HG03565 (cell line): ENCODE data around the gene MYBPHL.

Experiments
- ATAC-seq: cut with Tn5 transposase; IDR thresholded peaks from one replicate; pipeline ENCODE4 v1.9.1; 2021; ENCODE audit warnings: mild to moderate bottlenecking, moderate library complexity; ENCODE audit not compliant: unreplicated experiment

The MYBPHL gene

DNA sequence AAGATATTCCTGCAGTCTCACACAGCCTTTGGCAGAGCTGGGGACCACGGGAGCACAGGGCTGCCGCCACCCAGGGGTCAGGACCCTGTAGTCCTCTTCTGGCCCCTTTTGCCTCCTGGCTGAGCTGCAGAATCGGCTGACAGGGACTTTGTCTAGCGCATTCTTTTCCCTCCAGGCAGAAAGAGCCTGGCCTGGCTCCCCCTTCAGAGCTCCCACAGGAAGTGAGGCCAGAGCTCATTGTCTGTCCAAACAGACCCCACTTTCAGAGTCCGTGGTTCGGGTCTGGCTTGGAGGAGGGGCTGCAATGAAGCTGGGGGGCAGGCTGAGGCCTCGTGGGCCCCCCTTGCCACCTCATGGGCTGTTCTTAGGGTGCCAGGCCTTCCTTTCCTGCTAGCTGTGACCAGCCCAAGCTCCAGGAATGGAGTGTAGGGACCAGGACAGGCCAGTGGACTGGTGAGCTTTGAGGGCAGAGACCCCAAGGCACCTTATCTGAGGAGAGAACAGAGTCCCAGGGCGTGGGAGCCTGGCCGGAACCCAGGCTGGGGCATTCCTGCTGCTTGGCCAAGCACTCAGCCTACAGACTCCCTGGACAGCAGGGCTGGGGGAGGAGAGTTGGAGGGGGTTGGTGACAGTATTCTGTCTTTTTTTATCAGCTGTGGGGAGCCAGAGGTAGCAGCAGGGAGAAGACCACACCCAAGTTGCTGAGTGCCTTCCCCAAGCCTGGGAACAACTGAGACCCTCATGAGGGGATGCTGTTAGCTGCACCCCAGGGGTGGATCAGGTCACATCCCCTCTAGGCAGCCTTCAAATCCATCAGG lies 52.8 kb downstream of the MYBPHL start:
- no peak for ATAC-seq

DNA sequence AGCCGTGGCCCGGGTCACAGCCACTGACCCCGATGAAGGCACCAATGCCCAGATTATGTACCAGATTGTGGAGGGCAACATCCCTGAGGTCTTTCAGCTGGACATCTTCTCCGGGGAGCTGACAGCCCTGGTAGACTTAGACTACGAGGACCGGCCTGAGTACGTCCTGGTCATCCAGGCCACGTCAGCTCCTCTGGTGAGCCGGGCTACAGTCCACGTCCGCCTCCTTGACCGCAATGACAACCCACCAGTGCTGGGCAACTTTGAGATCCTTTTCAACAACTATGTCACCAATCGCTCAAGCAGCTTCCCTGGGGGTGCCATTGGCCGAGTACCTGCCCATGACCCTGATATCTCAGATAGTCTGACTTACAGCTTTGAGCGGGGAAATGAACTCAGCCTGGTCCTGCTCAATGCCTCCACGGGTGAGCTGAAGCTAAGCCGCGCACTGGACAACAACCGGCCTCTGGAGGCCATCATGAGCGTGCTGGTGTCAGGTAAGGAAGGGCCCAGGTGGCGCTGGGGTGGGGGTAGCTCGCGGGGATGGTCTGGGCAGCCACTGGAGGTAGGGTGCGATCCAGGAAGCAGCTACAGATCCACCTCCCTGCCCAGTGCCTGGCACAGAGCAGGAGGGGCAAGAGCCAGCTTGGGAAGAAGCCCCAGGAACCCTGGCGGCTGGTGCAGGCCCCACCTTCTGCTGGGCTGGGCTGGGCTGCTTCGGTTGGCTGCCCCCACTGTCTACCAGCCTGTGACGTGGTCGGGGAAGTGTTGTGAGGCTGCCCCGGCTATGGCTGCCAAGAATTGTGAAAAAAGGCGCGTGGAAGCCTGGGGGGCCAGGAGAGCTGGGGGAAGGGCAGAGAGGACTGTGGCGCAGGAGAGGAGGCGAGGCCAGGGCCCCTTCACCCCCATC lies 53.7 kb downstream of the MYBPHL start:
- no peak for ATAC-seq

DNA sequence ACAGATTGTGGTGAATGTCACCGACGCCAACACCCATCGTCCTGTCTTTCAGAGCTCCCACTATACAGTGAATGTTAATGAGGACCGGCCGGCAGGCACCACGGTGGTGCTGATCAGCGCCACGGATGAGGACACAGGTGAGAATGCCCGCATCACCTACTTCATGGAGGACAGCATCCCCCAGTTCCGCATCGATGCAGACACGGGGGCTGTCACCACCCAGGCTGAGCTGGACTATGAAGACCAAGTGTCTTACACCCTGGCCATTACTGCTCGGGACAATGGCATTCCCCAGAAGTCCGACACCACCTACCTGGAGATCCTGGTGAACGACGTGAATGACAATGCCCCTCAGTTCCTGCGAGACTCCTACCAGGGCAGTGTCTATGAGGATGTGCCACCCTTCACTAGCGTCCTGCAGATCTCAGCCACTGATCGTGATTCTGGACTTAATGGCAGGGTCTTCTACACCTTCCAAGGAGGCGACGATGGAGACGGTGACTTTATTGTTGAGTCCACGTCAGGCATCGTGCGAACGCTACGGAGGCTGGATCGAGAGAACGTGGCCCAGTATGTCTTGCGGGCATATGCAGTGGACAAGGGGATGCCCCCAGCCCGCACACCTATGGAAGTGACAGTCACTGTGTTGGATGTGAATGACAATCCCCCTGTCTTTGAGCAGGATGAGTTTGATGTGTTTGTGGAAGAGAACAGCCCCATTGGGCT lies 54.5 kb downstream of the MYBPHL start:
- ATAC-seq: no peak

DNA sequence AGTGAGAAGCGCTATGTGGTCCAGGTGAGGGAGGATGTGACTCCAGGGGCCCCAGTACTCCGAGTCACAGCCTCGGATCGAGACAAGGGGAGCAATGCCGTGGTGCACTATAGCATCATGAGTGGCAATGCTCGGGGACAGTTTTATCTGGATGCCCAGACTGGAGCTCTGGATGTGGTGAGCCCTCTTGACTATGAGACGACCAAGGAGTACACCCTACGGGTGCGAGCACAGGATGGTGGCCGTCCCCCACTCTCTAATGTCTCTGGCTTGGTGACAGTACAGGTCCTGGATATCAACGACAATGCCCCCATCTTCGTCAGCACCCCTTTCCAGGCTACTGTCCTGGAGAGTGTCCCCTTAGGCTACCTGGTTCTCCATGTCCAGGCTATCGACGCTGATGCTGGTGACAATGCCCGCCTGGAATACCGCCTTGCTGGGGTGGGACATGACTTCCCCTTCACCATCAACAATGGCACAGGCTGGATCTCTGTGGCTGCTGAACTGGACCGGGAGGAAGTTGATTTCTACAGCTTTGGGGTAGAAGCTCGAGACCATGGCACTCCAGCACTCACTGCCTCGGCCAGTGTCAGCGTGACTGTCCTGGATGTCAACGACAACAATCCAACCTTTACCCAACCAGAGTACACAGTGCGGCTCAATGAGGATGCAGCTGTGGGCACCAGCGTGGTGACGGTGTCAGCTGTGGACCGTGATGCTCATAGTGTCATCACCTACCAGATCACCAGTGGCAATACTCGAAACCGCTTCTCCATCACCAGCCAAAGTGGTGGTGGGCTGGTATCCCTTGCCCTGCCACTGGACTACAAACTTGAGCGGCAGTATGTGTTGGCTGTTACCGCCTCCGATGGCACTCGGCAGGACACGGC lies 55.3 kb downstream of the MYBPHL start:
- no peak for ATAC-seq

GRCh38 chr1:109250454-109251276 lies 56.1 kb downstream of the MYBPHL start:
- no peak for ATAC-seq

DNA sequence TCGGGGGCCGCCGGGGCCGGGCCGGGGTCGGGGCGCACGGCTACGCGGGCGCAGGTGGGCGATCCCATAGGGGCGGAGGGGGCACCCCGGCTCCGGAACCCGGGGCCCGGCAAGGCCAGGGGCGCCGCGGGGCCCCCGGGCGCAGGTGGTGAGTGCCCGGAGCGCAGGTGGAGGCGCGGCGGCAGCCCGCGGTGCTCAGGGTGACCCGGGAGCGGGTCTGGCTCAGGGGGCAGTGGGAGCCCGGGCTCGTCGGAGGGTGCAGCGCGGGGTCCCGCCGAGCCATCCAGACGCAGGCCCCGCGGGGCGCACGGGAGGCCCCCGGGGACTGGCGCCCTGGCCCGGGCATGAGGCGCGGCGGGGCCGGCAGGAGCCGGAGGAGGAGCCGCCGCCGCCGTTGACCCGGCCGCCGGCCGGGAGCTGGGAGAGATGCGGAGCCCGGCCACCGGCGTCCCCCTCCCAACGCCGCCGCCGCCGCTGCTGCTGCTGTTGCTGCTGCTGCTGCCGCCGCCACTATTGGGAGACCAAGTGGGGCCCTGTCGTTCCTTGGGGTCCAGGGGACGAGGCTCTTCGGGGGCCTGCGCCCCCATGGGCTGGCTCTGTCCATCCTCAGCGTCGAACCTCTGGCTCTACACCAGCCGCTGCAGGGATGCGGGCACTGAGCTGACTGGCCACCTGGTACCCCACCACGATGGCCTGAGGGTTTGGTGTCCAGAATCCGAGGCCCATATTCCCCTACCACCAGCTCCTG lies 57.0 kb downstream of the MYBPHL start:
- no peak for ATAC-seq

DNA sequence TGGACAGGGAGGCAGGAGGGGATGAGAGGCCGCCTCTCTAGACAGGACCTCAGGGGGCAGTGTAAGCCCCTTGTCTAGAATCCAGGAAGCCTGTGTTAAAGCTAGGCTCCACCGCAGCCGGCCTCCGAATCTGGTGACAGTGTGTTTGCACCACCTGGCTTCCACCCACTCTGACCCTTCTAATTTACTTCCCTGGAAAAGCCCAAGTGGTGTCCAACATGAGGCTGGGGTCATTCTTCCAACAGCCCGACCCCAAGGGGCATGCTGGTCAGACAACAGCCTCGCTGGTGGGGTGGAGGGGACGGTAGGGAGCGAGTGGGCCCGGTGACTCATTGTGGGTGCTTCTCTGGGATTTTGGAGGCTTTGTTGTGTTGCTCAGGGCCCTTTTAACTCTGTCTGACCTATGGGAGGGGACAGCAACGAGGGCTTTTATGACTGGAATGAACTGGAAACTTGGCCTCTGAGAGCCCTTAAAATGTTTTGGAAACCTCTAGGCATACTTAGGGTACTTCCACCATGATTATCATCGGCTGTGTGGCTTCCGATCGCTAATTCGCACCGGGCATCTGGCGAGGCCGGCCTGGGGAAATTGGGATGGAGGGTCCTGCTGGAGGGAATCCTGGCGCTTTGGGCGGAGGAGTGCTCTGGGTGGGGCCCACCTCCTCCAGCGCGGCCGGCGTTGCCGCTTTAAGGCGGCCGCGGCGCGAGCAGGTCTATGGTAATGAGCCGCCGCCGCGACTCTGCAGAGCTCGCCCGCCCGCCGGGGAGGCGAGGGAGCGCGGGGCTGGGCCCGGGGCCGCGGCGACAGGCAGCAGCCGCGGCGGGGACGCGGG lies 57.8 kb downstream of the MYBPHL start, which contains the start of gene CELSR2:
TSS of gene CELSR2 (plus strand) at position 743 of the 833 bp plus-strand sequence. CDS start 541 bp downstream, outside the sequence.
- ATAC-seq: no peak

- no peak for ATAC-seq
Observed at GRCh38 chr1:109248444-109248796, 58.4 kb downstream of the MYBPHL start.

GRCh38 chr1:109247401-109248365 lies 59.1 kb downstream of the MYBPHL start:
- no peak for ATAC-seq

- ATAC-seq: no peak
Observed at GRCh38 chr1:109246141-109246551, 60.7 kb downstream of the MYBPHL start.

GRCh38 chr1:109243860-109244552 lies 62.8 kb downstream of the MYBPHL start:
- ATAC-seq: no peak

GRCh38 chr1:109243221-109243620 lies 63.6 kb downstream of the MYBPHL start:
- no peak for ATAC-seq

DNA sequence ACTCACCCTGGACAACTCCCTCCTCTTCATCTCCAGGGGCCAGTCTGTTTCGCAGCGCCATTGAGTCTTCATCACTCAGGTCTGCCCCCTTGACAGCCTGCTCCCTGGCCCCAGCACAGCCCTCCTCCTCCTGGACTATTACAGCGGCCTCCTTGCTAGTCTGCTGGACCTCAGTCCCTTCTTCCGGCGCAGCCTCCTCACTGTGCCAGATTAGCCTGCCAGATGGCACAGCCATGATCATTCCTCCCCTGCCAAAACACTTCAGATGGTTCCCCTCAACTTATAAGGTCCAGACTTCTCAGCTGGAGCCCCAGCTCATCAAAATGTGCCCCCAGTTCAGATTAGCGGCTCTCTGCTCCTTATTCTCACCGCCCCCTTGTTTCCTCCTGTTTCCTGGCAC lies 64.4 kb downstream of the MYBPHL start:
- no peak for ATAC-seq
